DMS53 treated with DMSO at 0.1 percent for 48 hours (cell line): ENCODE results near the gene PCYT1A.

Source experiments
- DNase-seq: peaks from one replicate; lab custom pipeline; 2025; ENCODE audit not compliant: unreplicated experiment; lab: John Stamatoyannopoulos, UW

Gene PCYT1A

DNA sequence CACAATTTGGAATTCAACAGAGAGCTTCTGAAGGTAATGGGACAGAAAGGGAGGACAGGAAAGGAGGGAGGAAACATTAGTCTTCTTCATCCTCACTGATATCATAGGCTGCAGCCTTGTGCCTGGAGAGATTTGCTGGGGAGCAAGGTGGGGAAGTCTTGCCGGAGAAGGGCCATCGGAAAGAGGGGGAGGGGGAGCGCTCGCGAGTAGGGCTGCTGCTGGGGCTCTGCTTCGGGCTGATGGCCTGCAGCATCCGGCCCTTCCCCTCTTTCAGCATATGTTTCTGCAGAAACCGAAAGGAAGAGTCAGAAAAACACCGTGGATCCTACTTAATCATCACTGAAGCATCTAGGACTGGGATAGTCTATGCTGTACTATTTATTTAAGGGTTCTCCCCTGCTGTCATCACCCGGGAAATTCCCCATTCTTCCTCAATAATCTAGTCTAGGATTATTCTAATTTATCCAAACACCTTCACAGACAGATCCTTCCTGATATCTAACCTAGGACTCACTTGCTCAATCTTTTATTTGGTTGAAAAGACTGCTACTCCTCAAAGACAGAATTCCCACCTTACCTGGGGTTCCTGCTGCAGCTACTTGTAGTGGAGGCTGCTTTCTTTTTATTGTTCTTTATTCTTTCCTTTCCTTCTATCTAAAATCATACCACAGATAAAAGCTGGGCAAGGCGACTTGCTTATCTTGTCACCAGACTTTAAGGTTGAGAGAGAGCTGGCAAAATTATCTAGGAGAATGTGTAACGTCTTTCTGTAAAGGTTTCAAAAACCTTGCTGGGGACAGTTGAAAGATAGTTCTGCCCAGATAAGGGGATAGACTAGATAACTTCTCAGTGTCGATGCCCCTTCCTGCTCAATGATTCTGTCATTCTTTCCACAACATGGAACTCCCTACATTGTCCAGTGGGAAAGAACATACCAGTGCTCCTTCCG, 48.6 kb downstream of the PCYT1A start:
- no peak for DNase-seq

DNA sequence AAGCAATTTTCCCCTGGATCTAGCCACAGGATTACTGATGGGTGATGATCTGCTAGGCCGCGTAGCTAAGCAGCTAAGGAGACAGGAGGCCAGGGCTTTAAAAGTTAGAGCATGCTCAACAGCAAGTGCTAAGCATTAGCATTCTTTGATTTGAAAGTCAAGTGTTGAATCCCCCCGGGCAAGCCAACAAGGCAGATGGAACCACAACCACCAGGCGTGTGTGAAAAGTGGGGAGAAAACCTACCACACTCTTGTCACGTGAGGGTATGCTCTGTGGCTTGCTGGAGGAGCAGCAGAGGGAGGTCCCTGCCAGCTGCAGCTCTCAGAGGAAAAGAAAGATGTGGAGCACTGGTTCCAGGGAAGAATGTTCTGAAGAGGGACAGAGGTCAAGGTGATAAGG, 50.3 kb downstream of the PCYT1A start:
- no peak for DNase-seq

- no peak for DNase-seq
These were observed 51.3 kb downstream of the PCYT1A start for GRCh38 chr3:196236223-196236622.

DNA sequence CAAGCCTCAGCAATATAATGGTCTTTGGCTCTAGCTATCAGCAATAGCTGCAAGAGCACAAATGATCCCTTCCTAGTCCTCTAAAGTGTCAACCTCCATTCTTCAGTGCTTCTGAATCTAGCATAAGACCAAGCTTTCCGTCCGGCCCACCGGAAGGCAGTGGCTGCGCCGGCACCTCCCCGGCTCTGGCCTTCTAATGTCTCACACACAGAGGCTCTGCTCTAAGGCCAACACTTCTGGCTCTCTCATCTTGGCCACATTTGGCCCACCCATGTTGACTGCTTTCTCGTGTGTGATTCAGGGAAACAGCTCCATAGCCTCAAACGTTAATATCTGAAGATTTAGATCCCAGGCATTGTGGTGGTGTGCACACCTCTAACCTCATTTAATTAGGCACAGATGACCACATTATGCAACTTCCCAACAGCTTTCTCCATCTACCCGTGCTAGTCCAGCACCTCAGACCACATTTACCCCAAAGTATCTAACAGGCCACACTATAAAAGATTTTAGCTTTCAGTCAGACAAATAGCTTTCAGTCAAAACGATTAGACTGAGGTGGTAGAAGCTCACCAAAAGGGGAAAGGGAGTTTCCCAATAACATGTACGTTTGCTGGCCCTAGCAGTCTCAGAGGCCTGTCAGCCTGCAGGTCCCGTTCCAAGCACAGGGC, 51.9 kb downstream of the PCYT1A start:
- DNase-seq = no peak

GRCh38 chr3:196232882-196233251, 54.7 kb downstream of the PCYT1A start:
- no peak for DNase-seq

DNA sequence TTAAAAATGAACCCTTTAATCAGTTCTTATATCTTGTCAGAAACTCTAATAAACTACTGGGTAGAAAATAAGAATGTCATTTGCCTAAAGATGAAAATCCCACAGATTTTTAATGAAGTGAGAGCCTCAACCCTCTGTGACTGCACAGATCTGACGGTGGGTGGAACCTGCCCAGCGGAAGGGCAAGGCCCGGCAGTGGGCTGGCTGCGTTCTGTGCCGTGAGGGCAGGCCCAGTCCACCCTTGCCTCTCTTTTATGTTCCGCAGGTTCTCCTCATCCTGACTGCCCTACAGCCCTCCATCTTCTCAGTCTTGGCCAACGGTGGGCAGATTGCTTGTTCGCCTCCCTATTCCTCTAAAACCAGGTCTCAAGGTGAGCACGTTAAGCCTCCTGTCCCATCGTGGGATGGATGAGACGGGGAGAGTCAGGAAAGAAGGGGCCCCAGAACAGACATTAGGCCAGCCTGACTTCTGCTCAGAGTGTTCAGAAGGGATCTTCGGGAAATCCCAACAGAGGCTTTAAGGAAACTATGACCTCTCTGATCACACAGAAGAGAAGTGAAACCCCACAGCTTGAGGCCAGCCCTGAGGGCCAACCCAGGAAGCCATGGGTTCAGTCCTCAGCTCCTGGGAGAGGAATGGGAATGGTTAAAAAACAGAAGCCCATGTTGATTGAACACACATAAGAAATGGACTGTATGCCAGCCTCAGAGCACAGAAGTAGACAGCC, 55.2 kb downstream of the PCYT1A start:
- DNase-seq = no peak

DNA sequence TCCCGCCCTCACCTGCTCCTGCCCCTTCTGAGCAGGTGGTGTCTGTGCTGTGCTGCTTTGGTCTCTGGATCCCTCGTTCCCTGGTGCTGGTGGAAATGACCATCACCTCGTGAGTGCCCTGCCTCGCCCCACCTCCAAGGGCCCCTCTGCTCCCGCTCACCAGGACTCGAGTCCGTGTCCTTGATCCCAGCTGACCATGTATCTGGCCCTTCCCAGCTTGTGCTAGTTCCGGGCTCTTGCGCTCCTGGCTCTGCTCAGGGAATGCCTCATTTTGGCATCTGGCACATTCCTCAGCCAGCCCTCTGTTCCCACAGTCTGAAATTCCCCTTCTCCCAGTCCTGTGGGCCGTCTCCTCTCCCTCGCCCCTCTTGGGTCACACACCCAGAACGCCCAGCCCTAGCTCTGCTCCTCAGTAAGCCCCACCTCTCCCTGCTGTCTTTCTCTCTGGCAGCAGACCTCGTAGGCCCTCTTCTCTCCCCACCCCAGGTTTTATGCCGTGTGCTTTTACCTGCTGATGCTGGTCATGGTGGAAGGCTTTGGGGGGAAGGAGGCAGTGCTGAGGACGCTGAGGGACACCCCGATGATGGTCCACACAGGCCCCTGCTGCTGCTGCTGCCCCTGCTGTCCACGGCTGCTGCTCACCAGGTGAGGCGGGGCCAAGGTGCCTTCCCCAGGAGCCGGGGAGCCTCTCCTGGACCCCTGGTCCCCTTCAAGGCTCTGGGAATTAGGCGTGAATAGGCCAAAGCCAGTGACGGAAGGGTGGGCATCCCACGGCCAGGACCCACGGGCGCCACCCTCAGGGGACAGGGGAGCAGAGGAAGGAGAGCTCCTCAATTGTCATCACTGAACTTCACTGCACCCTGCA, 59.7 kb downstream of the PCYT1A start:
- no peak for DNase-seq

- no peak for DNase-seq
These were observed 60.4 kb downstream of the PCYT1A start for GRCh38 chr3:196227121-196227561.

DNA sequence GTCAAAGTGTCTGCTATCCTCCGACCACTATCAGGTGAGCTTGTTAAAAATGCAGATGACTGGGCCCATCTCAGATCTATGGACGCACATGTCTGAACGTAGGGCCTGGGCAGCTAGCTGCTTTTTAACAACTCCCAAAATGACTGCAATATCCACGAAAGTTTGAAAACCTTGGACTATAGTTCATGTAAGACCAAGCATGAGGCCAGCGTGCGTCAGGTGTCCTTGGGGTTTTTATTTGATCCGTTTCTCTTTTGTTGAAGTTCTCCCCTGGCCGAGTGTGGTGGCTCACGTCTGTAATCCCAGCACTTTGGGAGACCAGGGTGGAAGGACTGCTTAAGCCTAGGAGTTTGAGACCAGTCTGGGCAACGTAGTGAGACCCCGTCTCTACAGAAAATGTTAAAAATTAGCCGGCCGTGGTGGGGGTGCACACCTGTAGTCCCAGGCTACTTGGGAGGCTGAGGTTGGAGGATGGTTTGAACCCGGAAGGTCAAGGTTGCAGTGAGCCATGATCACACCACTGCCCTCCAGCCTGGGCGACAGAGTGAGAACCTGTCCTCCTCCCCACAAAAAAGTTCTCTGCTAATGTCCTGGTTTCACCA, 61.7 kb downstream of the PCYT1A start:
- DNase-seq = no peak

DNA sequence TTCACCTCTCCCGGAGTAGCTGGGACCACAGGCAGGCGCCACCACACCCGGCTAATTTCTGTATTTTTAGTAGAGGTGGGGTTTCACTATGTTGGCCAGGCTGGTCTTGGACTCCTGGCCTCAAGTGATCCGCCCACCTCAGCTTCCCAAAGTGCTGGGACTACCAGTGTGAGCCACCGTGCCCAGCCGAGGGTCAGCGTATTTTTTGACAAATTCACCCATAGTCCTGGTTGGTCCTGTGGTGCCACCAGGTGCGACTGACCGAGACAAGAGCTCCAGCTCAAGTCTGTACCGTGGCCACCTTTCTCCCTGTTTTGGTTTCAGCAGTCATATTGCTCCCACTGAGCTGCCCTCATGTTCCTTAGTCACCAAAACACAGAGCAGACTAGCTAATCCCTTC, 62.4 kb downstream of the PCYT1A start:
- DNase-seq = no peak

DNA sequence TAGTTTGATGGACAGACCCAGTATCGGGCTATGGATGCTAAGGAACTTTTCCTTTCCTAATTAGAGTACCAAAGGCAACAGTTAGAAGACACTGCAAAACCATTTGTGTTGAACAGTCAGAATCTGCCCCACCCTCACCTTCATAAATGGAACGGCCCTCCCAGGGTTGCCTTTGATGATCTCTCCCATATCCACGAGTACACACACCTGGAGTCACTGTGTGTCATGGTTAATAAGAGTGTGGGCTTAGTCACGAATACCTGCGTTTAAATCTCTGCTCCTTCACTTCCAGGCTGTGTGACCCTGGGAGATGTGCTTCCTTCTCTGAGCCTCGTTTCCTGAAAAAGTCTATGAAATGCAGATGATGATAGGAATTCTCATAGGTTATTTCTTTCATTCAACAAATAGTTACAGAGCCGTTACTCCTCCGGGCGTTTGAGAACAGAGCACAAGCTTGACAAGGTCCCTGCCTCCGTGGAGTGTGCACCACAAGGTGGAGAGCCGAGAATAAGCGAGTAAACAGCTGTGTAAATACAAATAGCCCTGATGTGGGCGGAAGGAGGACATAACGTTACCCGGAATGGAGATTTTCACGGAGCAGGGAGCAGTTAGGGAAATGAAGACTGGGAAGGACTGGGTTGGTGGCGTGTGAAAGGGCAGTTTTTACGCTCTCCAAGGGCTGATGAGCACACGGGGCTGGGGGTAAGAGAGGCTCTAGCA, 64.5 kb downstream of the PCYT1A start:
- peak; percentile 69 for DNase-seq

GRCh38 chr3:196220991-196221390, 66.5 kb downstream of the PCYT1A start:
- no peak for DNase-seq

- no peak for DNase-seq
These were observed 66.9 kb downstream of the PCYT1A start for GRCh38 chr3:196220587-196220986.

GRCh38 chr3:196219970-196220311, 67.6 kb downstream of the PCYT1A start:
- no peak for DNase-seq

- DNase-seq = peak; percentile 20
These were observed 68.1 kb downstream of the PCYT1A start for GRCh38 chr3:196219194-196219969.

DNA sequence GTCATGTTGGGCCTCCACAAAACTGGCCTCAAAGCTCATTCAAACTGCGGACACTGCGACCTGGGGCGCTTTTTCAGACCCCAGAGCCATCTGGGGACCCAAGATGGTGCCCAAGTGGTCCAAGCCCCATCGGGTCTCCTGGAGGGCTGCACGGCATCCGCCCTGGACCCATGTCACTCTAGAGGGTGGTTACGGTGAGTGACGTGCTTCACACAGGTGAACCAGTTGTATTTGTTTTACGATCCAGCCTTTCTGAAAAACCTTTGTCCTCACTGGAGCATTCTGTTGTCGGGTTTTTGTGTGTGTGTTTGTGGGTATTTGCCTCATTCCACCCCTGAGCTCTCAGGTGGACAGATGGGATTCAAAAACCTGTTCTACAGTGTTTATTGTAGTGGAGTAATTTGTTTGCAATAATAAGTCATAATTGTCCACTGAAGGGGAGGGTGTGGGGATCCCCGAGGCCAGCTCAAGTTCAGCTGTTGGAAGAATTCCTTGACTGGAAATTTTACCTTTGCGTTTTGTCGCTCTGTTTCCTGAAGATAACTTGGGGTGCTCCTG, 69.3 kb downstream of the PCYT1A start:
- DNase-seq = no peak

GRCh38 chr3:196217307-196218154, 70.0 kb downstream of the PCYT1A start:
- DNase-seq = no peak
